HEK293 (cell line): ENCODE results near the gene SULT2B1.

Source experiments
- GLI4 ChIP-seq: fragments of 450-650 bp; formaldehyde crosslinking; IDR thresholded peaks from 2 replicates; pipeline ENCODE4 v1.5.1; 2016; ENCODE audit warnings: missing biosample characterization, missing genetic modification characterization
- HOXC10 ChIP-seq: sonication (generic); formaldehyde crosslinking; IDR thresholded peaks from 2 replicates; pipeline ENCODE4 v1.8.1; 2023; ENCODE audit warnings: mild to moderate bottlenecking, missing genetic modification reagents
- HOXD13 ChIP-seq: sonication (generic); formaldehyde crosslinking; IDR thresholded peaks from 2 replicates; pipeline ENCODE4 v1.8.0; 2022; ENCODE audit warnings: missing genetic modification reagents, borderline replicate concordance
- IKZF3 ChIP-seq: fragments of 450-650 bp; IDR thresholded peaks from 2 replicates; pipeline ENCODE4 v1.5.0; 2018; ENCODE audit warnings: missing biosample characterization, mild to moderate bottlenecking, missing genetic modification characterization, moderate library complexity
- KLF1 ChIP-seq: fragments of 450-650 bp; formaldehyde crosslinking; IDR thresholded peaks from 2 replicates; pipeline ENCODE4 v1.5.1; 2016; ENCODE audit warnings: missing biosample characterization, missing genetic modification characterization
- KLF7 ChIP-seq: fragments of 450-650 bp; formaldehyde crosslinking; IDR thresholded peaks from 2 replicates; pipeline ENCODE4 v1.5.1; 2016; ENCODE audit warnings: missing biosample characterization, missing genetic modification characterization, borderline replicate concordance
- MEIS1 ChIP-seq: sonication (generic); formaldehyde crosslinking; IDR thresholded peaks from 2 replicates; pipeline ENCODE4 v1.8.1; 2022; ENCODE audit warnings: missing genetic modification reagents, mild to moderate bottlenecking, borderline replicate concordance
- MZF1 ChIP-seq: fragments of 450-650 bp; formaldehyde crosslinking; IDR thresholded peaks from 2 replicates; pipeline ENCODE4 v1.5.1; 2017; ENCODE audit warnings: missing biosample characterization, missing genetic modification characterization, borderline replicate concordance
- REPIN1 ChIP-seq: fragments of 450-650 bp; formaldehyde crosslinking; IDR thresholded peaks from 2 replicates; pipeline ENCODE4 v1.5.1; 2017; ENCODE audit warnings: missing biosample characterization, missing genetic modification characterization, low read depth
- TCF7L2 ChIP-seq: IDR thresholded peaks from 2 replicates; pipeline ENCODE4 v1.6.1; 2011; ENCODE audit warnings: low read depth, mild to moderate bottlenecking, inconsistent platforms, low read length, moderate library complexity, borderline replicate concordance
- ZFP3 ChIP-seq: fragments of 450-650 bp; formaldehyde crosslinking; IDR thresholded peaks from 2 replicates; pipeline ENCODE4 v1.5.1; 2016; ENCODE audit warnings: low read depth, missing biosample characterization, missing genetic modification characterization
- ZFP37 ChIP-seq: fragments of 450-650 bp; formaldehyde crosslinking; IDR thresholded peaks from 2 replicates; pipeline ENCODE4 v1.5.1; 2016; ENCODE audit warnings: missing biosample characterization, missing genetic modification characterization
- ZNF169 ChIP-seq: fragments of 450-650 bp; formaldehyde crosslinking; IDR thresholded peaks from 2 replicates; pipeline ENCODE4 v1.5.1; 2016; ENCODE audit warnings: missing biosample characterization, missing genetic modification characterization
- ZNF239 ChIP-seq: fragments of 450-650 bp; formaldehyde crosslinking; IDR thresholded peaks from 2 replicates; pipeline ENCODE4 v1.5.1; 2016; ENCODE audit warnings: missing biosample characterization, missing genetic modification characterization
- ZNF391 ChIP-seq: fragments of 450-650 bp; formaldehyde crosslinking; IDR thresholded peaks from 2 replicates; pipeline ENCODE4 v1.5.1; 2016; ENCODE audit warnings: low read depth, missing biosample characterization, missing genetic modification characterization, borderline replicate concordance
- ZNF416 ChIP-seq: fragments of 450-650 bp; formaldehyde crosslinking; IDR thresholded peaks from 2 replicates; pipeline ENCODE4 v1.5.1; 2016; ENCODE audit warnings: missing biosample characterization, missing genetic modification characterization
- ZNF433 ChIP-seq: fragments of 450-650 bp; formaldehyde crosslinking; IDR thresholded peaks from 2 replicates; pipeline ENCODE4 v1.5.1; 2016; ENCODE audit warnings: missing biosample characterization, missing genetic modification characterization, low read depth
- ZNF501 ChIP-seq: fragments of 450-650 bp; formaldehyde crosslinking; IDR thresholded peaks from 2 replicates; pipeline ENCODE4 v1.5.1; 2016; ENCODE audit warnings: missing biosample characterization, missing genetic modification characterization
- ZNF549 ChIP-seq: fragments of 450-650 bp; IDR thresholded peaks from 2 replicates; pipeline ENCODE4 v1.5.1; 2018; ENCODE audit warnings: missing biosample characterization, missing genetic modification characterization, mild to moderate bottlenecking, inconsistent platforms, moderate library complexity
- ZNF707 ChIP-seq: fragments of 450-650 bp; formaldehyde crosslinking; IDR thresholded peaks from 2 replicates; pipeline ENCODE4 v1.5.1; 2016; ENCODE audit warnings: missing biosample characterization, missing genetic modification characterization
- ZNF747 ChIP-seq: fragments of 450-650 bp; formaldehyde crosslinking; IDR thresholded peaks from 2 replicates; pipeline ENCODE4 v1.5.1; 2016; ENCODE audit warnings: missing biosample characterization, missing genetic modification characterization
- ZNF785 ChIP-seq: fragments of 450-650 bp; formaldehyde crosslinking; IDR thresholded peaks from 2 replicates; pipeline ENCODE4 v1.5.1; 2016; ENCODE audit warnings: missing biosample characterization, missing genetic modification characterization
- ZSCAN16 ChIP-seq: fragments of 450-650 bp; formaldehyde crosslinking; IDR thresholded peaks from 2 replicates; pipeline ENCODE4 v1.5.1; 2016; ENCODE audit warnings: missing biosample characterization, missing genetic modification characterization
- TF ChIP-seq, protein P1 (sequence below): fragments of 450-650 bp; formaldehyde crosslinking; IDR thresholded peaks from 2 replicates; pipeline ENCODE4 v1.5.1; 2016; ENCODE audit warnings: missing biosample characterization, missing genetic modification characterization, borderline replicate concordance
- TF ChIP-seq, protein P2 (sequence below): fragments of 450-650 bp; formaldehyde crosslinking; IDR thresholded peaks from 2 replicates; pipeline ENCODE4 v1.5.1; 2016; ENCODE audit warnings: missing biosample characterization, missing genetic modification characterization
- TF ChIP-seq, protein P3 (sequence below): fragments of 450-650 bp; formaldehyde crosslinking; IDR thresholded peaks from 2 replicates; pipeline ENCODE4 v1.5.1; 2017; ENCODE audit warnings: missing biosample characterization, missing genetic modification characterization
- TF ChIP-seq, protein P4 (sequence below): fragments of 450-650 bp; formaldehyde crosslinking; IDR thresholded peaks from 2 replicates; pipeline ENCODE4 v1.5.1; 2016; ENCODE audit warnings: missing biosample characterization, missing genetic modification characterization
- TF ChIP-seq, protein P5 (sequence below): fragments of 450-650 bp; formaldehyde crosslinking; IDR thresholded peaks from 2 replicates; pipeline ENCODE4 v1.5.1; 2016; ENCODE audit warnings: missing biosample characterization, missing genetic modification characterization
- TF ChIP-seq, protein P6 (sequence below): fragments of 450-650 bp; formaldehyde crosslinking; IDR thresholded peaks from 2 replicates; pipeline ENCODE4 v1.5.1; 2016; ENCODE audit warnings: missing biosample characterization, missing genetic modification characterization

Gene SULT2B1

DNA sequence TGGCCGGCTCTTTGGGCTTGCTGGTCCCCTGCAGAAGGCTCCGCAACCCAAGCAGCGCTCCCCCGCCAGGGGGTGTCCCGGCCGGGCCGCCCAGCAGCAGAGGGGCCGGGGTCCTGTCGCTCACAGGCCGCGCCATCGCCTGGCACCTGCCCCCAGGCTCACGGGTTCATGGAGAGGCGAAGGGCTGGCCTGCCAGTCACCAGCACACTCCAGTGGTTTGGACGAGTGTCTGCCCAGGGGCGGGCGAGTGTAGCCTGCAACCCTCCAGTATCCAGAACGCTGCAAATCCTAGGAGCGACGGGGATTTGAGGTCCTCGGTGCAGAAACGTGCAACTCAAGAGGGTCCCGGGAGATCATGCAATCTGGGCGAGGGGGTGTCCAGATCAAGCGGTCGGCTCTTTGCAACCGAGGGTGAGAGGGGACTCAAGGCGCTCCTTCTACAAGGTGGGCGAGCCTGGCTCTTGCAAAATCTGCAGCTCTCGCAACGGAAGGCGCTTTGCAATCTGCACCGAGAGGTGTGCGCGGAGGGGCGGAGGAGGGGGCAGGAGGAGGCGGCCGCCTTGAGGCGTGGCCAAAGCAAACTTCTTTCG, 85.0 kb downstream of the SULT2B1 start, which contains the start of gene DBP (continued):
- TF ChIP-seq, protein P1, sequence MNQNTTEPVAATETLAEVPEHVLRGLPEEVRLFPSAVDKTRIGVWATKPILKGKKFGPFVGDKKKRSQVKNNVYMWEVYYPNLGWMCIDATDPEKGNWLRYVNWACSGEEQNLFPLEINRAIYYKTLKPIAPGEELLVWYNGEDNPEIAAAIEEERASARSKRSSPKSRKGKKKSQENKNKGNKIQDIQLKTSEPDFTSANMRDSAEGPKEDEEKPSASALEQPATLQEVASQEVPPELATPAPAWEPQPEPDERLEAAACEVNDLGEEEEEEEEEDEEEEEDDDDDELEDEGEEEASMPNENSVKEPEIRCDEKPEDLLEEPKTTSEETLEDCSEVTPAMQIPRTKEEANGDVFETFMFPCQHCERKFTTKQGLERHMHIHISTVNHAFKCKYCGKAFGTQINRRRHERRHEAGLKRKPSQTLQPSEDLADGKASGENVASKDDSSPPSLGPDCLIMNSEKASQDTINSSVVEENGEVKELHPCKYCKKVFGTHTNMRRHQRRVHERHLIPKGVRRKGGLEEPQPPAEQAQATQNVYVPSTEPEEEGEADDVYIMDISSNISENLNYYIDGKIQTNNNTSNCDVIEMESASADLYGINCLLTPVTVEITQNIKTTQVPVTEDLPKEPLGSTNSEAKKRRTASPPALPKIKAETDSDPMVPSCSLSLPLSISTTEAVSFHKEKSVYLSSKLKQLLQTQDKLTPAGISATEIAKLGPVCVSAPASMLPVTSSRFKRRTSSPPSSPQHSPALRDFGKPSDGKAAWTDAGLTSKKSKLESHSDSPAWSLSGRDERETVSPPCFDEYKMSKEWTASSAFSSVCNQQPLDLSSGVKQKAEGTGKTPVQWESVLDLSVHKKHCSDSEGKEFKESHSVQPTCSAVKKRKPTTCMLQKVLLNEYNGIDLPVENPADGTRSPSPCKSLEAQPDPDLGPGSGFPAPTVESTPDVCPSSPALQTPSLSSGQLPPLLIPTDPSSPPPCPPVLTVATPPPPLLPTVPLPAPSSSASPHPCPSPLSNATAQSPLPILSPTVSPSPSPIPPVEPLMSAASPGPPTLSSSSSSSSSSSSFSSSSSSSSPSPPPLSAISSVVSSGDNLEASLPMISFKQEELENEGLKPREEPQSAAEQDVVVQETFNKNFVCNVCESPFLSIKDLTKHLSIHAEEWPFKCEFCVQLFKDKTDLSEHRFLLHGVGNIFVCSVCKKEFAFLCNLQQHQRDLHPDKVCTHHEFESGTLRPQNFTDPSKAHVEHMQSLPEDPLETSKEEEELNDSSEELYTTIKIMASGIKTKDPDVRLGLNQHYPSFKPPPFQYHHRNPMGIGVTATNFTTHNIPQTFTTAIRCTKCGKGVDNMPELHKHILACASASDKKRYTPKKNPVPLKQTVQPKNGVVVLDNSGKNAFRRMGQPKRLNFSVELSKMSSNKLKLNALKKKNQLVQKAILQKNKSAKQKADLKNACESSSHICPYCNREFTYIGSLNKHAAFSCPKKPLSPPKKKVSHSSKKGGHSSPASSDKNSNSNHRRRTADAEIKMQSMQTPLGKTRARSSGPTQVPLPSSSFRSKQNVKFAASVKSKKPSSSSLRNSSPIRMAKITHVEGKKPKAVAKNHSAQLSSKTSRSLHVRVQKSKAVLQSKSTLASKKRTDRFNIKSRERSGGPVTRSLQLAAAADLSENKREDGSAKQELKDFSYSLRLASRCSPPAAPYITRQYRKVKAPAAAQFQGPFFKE (tag by site-specific recombination): no peak
- TF ChIP-seq, protein P2, sequence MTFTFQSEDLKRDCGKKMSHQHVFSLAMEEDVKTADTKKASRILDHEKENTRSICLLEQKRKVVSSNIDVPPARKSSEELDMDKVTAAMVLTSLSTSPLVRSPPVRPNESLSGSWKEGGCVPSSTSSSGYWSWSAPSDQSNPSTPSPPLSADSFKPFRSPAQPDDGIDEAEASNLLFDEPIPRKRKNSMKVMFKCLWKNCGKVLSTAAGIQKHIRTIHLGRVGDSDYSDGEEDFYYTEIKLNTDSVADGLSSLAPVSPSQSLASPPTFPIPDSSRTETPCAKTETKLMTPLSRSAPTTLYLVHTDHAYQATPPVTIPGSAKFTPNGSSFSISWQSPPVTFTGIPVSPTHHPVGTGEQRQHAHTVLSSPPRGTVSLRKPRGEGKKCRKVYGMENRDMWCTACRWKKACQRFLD (tag by site-specific recombination): no peak
- TF ChIP-seq, protein P3, sequence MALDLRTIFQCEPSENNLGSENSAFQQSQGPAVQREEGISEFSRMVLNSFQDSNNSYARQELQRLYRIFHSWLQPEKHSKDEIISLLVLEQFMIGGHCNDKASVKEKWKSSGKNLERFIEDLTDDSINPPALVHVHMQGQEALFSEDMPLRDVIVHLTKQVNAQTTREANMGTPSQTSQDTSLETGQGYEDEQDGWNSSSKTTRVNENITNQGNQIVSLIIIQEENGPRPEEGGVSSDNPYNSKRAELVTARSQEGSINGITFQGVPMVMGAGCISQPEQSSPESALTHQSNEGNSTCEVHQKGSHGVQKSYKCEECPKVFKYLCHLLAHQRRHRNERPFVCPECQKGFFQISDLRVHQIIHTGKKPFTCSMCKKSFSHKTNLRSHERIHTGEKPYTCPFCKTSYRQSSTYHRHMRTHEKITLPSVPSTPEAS (tag by site-specific recombination): no peak
- no peak for TF ChIP-seq HOXC10
- 0 out of 2 replicates have a peak, but pooled peaks have one; percentile 16 for TF ChIP-seq KLF7
- peak; percentile 26; the same call in 1 of the 2 replicates for TF ChIP-seq ZSCAN16
- TF ChIP-seq IKZF3 (tag by site-specific recombination): no peak
- peak; percentile 73 for TF ChIP-seq KLF1
- peak; percentile 26; the same call in 1 of the 2 replicates for TF ChIP-seq ZNF501
- TF ChIP-seq ZNF785 (tag by site-specific recombination): no peak
- TF ChIP-seq GLI4 (tag by site-specific recombination): no peak
- TF ChIP-seq, protein P4, sequence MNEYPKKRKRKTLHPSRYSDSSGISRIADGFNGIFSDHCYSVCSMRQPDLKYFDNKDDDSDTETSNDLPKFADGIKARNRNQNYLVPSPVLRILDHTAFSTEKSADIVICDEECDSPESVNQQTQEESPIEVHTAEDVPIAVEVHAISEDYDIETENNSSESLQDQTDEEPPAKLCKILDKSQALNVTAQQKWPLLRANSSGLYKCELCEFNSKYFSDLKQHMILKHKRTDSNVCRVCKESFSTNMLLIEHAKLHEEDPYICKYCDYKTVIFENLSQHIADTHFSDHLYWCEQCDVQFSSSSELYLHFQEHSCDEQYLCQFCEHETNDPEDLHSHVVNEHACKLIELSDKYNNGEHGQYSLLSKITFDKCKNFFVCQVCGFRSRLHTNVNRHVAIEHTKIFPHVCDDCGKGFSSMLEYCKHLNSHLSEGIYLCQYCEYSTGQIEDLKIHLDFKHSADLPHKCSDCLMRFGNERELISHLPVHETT (tag by site-specific recombination): no peak
- no peak for TF ChIP-seq ZNF747 (tag by site-specific recombination)
- no peak for TF ChIP-seq ZNF391 (tag by site-specific recombination)
- no peak for TF ChIP-seq MEIS1 (CRISPR knock-in tag)
- no peak for TF ChIP-seq ZNF169 (tag by site-specific recombination)
- TF ChIP-seq ZNF707: no peak
- TF ChIP-seq TCF7L2: no peak
- TF ChIP-seq, protein P5, sequence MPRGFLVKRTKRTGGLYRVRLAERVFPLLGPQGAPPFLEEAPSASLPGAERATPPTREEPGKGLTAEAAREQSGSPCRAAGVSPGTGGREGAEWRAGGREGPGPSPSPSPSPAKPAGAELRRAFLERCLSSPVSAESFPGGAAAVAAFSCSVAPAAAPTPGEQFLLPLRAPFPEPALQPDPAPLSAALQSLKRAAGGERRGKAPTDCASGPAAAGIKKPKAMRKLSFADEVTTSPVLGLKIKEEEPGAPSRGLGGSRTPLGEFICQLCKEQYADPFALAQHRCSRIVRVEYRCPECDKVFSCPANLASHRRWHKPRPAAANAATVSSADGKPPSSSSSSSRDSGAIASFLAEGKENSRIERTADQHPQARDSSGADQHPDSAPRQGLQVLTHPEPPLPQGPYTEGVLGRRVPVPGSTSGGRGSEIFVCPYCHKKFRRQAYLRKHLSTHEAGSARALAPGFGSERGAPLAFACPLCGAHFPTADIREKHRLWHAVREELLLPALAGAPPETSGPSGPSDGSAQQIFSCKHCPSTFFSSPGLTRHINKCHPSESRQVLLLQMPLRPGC (tag by site-specific recombination): no peak
- no peak for TF ChIP-seq HOXD13
- no peak for TF ChIP-seq ZNF549 (tag by site-specific recombination)
- TF ChIP-seq ZNF239: no peak
- TF ChIP-seq REPIN1 (tag by site-specific recombination): no peak
- TF ChIP-seq ZFP3 (tag by site-specific recombination): no peak
- TF ChIP-seq ZNF433 (tag by site-specific recombination): no peak
- no peak for TF ChIP-seq ZFP37 (tag by site-specific recombination)
- no peak for TF ChIP-seq ZNF416 (tag by site-specific recombination)
- TF ChIP-seq, protein P6, sequence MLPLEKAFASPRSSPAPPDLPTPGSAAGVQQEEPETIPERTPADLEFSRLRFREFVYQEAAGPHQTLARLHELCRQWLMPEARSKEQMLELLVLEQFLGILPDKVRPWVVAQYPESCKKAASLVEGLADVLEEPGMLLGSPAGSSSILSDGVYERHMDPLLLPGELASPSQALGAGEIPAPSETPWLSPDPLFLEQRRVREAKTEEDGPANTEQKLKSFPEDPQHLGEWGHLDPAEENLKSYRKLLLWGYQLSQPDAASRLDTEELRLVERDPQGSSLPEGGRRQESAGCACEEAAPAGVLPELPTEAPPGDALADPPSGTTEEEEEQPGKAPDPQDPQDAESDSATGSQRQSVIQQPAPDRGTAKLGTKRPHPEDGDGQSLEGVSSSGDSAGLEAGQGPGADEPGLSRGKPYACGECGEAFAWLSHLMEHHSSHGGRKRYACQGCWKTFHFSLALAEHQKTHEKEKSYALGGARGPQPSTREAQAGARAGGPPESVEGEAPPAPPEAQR (tag by site-specific recombination): no peak
- TF ChIP-seq MZF1 (tag by site-specific recombination): peak; percentile 43; the same call in 1 of the 2 replicates
